H1 (cell line): ENCODE data around the gene ITGA6. TPM values are rescaled to one million over a fixed set of nuclear protein-coding genes. Genes with fewer than 3 reads are reported as not detected.

Source experiments
- CTCF ChIA-PET: fragments of 300-600 bp; sonication (Branson Sonifier 250); formaldehyde crosslinking; loops from one replicate; lab custom pipeline; 2021; ENCODE audit not compliant: partially characterized antibody; lab: Charles Lee
- POLR2A ChIA-PET: fragments of 300-600 bp; sonication (Branson Sonifier 250); formaldehyde crosslinking; loops from one replicate; lab custom pipeline; 2021; ENCODE audit warnings: inconsistent platforms; ENCODE audit not compliant: partially characterized antibody; lab: Charles Lee
- DNase-seq, 2 experiments: peaks; one replicate each; pipeline versions ENCODE4 v3.0.0 to v3.0.0-alpha.2; 2010 to 2022; ENCODE audit warnings: low spot score in 2 of 2, low read depth in 1 of 2, mixed read lengths in 1 of 2
- FAIRE-seq: peaks from 2 replicates; lab custom pipeline; 2011; peaks lifted over from hg19 to GRCh38; lab: Jason Lieb, UNC
- H2AFZ ChIP-seq: 2 replicates; pipeline ENCODE4 v1.8.1; 2012; ENCODE audit warnings: low read length, inconsistent platforms
- H2AK5ac ChIP-seq: 2 replicates; pipeline ENCODE4 v1.6.1; 2013; ENCODE audit warnings: low read depth, low read length
- H2BK120ac ChIP-seq: replicated peaks from 2 replicates; pipeline ENCODE3; 2013; ENCODE audit warnings: low read depth, low read length, inconsistent platforms
- H2BK12ac ChIP-seq: 2 replicates; pipeline ENCODE4 v1.6.1; 2013; ENCODE audit warnings: low read depth, low read length
- H2BK15ac ChIP-seq: 2 replicates; pipeline ENCODE4 v1.6.1; 2013; ENCODE audit warnings: low read length
- H2BK20ac ChIP-seq: 2 replicates; pipeline ENCODE4 v1.6.1; 2013; ENCODE audit warnings: low read length
- H2BK5ac ChIP-seq: 2 replicates; pipeline ENCODE4 v1.6.1; 2013; ENCODE audit warnings: low read depth, low read length
- H3K14ac ChIP-seq: 2 replicates; pipeline ENCODE4 v1.6.1; 2013; ENCODE audit warnings: inconsistent platforms; ENCODE audit not compliant: insufficient read length
- H3K18ac ChIP-seq: 2 replicates; pipeline ENCODE4 v1.6.1; 2013; ENCODE audit warnings: low read length; ENCODE audit errors: extremely low read depth
- H3K23ac ChIP-seq: 2 replicates; pipeline ENCODE4 v1.6.1; 2013; ENCODE audit warnings: inconsistent platforms; ENCODE audit not compliant: insufficient read length
- H3K23me2 ChIP-seq: 2 replicates; pipeline ENCODE4 v1.6.1; 2013; ENCODE audit warnings: low read depth, low read length
- H3K27ac ChIP-seq: 2 replicates; pipeline ENCODE4 v1.6.1; 2011; ENCODE audit warnings: low read depth, low read length, inconsistent platforms
- H3K27me3 ChIP-seq, 4 experiments: replicated peaks in 1 of 4; 1 replicate in 1 of 4; 2 replicates in 3 of 4; pipeline versions ENCODE4 v1.6.1 to v1.8.1; 2011 to 2013; ENCODE audit warnings: low read length in 3 of 4, mild to moderate bottlenecking in 3 of 4, inconsistent platforms in 2 of 4, mixed read lengths in 2 of 4, moderate library complexity in 1 of 4; ENCODE audit not compliant: control insufficient read depth in 3 of 4, insufficient read depth in 3 of 4; ENCODE audit errors: extremely low read depth in 1 of 4
- H3K36me3 ChIP-seq, 4 experiments: 2 replicates each; pipeline versions ENCODE4 v1.6.1 to v1.8.1; 2011 to 2013; ENCODE audit warnings: mild to moderate bottlenecking in 4 of 4, low read length in 3 of 4, moderate library complexity in 2 of 4, control low read depth in 1 of 4, inconsistent platforms in 1 of 4; ENCODE audit not compliant: insufficient read depth in 4 of 4, control insufficient read depth in 2 of 4
- H3K4ac ChIP-seq: replicated peaks from 2 replicates; pipeline ENCODE3; 2013; ENCODE audit warnings: low read length, low read depth, mixed read lengths, inconsistent platforms; ENCODE audit not compliant: insufficient read length
- H3K4me1 ChIP-seq, 4 experiments: replicated peaks in 1 of 4; 1 replicate in 1 of 4; 2 replicates in 3 of 4; pipeline versions ENCODE4 v1.6.1 to v1.8.1; 2011 to 2013; ENCODE audit warnings: low read length in 3 of 4, inconsistent platforms in 2 of 4, mixed read lengths in 1 of 4; ENCODE audit not compliant: insufficient read depth in 4 of 4, control insufficient read depth in 3 of 4
- H3K4me2 ChIP-seq, 2 experiments: 2 replicates each; pipeline versions ENCODE4 v1.6.1 to v1.8.1; 2011 to 2013; ENCODE audit warnings: low read depth in 2 of 2, low read length in 2 of 2, control low read depth in 1 of 2, inconsistent platforms in 1 of 2, mild to moderate bottlenecking in 1 of 2; ENCODE audit not compliant: insufficient read depth in 1 of 2
- H3K4me3 ChIP-seq, 4 experiments: fragments of 200-600, 300-600 bp in 1 of 4; sonication (generic), shearing (Covaris generic), sonication (Bioruptor Twin) in 1 of 4; 2 replicates each; pipeline versions ENCODE4 v1.5.1 to v1.8.1; 2011 to 2016; ENCODE audit warnings: low read length in 4 of 4, low read depth in 3 of 4, control low read depth in 2 of 4, inconsistent platforms in 2 of 4, mild to moderate bottlenecking in 2 of 4, mixed read lengths in 1 of 4, moderate library complexity in 1 of 4; ENCODE audit not compliant: insufficient read depth in 2 of 4; ENCODE audit errors: extremely low read depth in 1 of 4
- H3K56ac ChIP-seq: replicated peaks from 2 replicates; pipeline ENCODE3; 2013; ENCODE audit warnings: low read depth, mild to moderate bottlenecking, mixed read lengths, low read length, inconsistent platforms; ENCODE audit not compliant: insufficient read length
- H3K79me1 ChIP-seq: 2 replicates; pipeline ENCODE4 v1.6.1; 2013; ENCODE audit warnings: low read depth, low read length, control low read depth
- H3K79me2 ChIP-seq, 2 experiments: 2 replicates each; pipeline versions ENCODE4 v1.6.1 to v1.8.1; 2012 to 2013; ENCODE audit warnings: low read length in 2 of 2, mild to moderate bottlenecking in 2 of 2, inconsistent platforms in 1 of 2; ENCODE audit not compliant: insufficient read depth in 2 of 2, control insufficient read depth in 1 of 2
- H3K9ac ChIP-seq, 4 experiments: replicated peaks in 1 of 4; 1 replicate in 1 of 4; 2 replicates in 3 of 4; pipeline versions ENCODE4 v1.6.1 to v1.8.1; 2011 to 2013; ENCODE audit warnings: low read depth in 3 of 4, low read length in 3 of 4, control low read depth in 2 of 4, mild to moderate bottlenecking in 2 of 4, moderate library complexity in 2 of 4, inconsistent platforms in 1 of 4; ENCODE audit errors: extremely low read depth in 1 of 4
- H3K9me3 ChIP-seq, 2 experiments: 2 replicates each; pipeline versions ENCODE4 v1.6.1 to v1.8.1; 2012 to 2013; ENCODE audit warnings: mild to moderate bottlenecking in 2 of 2, moderate library complexity in 2 of 2, control low read depth in 1 of 2, inconsistent platforms in 1 of 2, low read depth in 1 of 2, low read length in 1 of 2, mixed read lengths in 1 of 2; ENCODE audit not compliant: insufficient read depth in 2 of 2
- H4K20me1 ChIP-seq, 2 experiments: replicated peaks in 1 of 2; 2 replicates each; pipeline versions ENCODE3 to v1.8.1; 2011 to 2013; ENCODE audit warnings: inconsistent platforms in 2 of 2, low read length in 2 of 2, mild to moderate bottlenecking in 1 of 2; ENCODE audit not compliant: insufficient read depth in 2 of 2, control insufficient read depth in 1 of 2
- H4K5ac ChIP-seq: 2 replicates; pipeline ENCODE4 v1.6.1; 2013; ENCODE audit warnings: low read length, low read depth, mixed read lengths, inconsistent platforms; ENCODE audit not compliant: insufficient read length
- H4K8ac ChIP-seq: 2 replicates; pipeline ENCODE4 v1.8.0; 2013; ENCODE audit warnings: mild to moderate bottlenecking, moderate library complexity, low read length, inconsistent platforms; ENCODE audit not compliant: insufficient read depth; ENCODE audit errors: extremely low read depth
- H4K91ac ChIP-seq: replicated peaks from 2 replicates; pipeline ENCODE3; 2013; ENCODE audit warnings: low read length, mixed read lengths, inconsistent platforms; ENCODE audit not compliant: insufficient read length
- MAFK ChIP-seq: IDR thresholded peaks from 2 replicates; pipeline ENCODE4 v1.6.1; 2012; ENCODE audit warnings: low read depth, mild to moderate bottlenecking, improper control_type of control experiment, low read length
- RAD21 ChIP-seq, 2 experiments: IDR thresholded peaks in 1 of 2; conservative IDR thresholded peaks in 1 of 2; 2 replicates each; pipeline ENCODE4 v1.6.1; 2011; ENCODE audit warnings: low read depth in 2 of 2, low read length in 2 of 2, improper control_type of control experiment in 1 of 2, inconsistent platforms in 1 of 2, mild to moderate bottlenecking in 1 of 2, moderate library complexity in 1 of 2
- RBBP5 ChIP-seq: IDR thresholded peaks from 2 replicates; pipeline ENCODE4 v1.7.1; 2012; ENCODE audit warnings: low read depth, mild to moderate bottlenecking, inconsistent platforms, low read length, moderate library complexity, borderline replicate concordance
- RNF2 ChIP-seq: fragments of 200-900, 300-1000 bp; sonication (generic); IDR thresholded peaks from 2 replicates; pipeline ENCODE4 v1.7.1; 2016; ENCODE audit warnings: borderline replicate concordance, low read depth, mild to moderate bottlenecking, antibody characterized with exemption, low read length; ENCODE audit not compliant: poor library complexity, severe bottlenecking; ENCODE audit errors: missing control alignments
- SUZ12 ChIP-seq: fragments of 200-600 bp; sonication (generic); IDR thresholded peaks from 2 replicates; pipeline ENCODE4 v1.6.1; 2012; ENCODE audit warnings: mild to moderate bottlenecking, inconsistent platforms, low read length, moderate library complexity, mixed read lengths
- WGBS, 2 experiments: shearing (Covaris generic) in 1 of 2; methylation state at CpG; one replicate each; pipeline versions ENCODE4 v1.1.6 to v1.1.7; 2013 to 2015; ENCODE audit warnings: low lambda C conversion rate in 2 of 2, mixed read lengths in 2 of 2, inconsistent platforms in 1 of 2, low coverage in 1 of 2, missing lambda C conversion rate in 1 of 2; ENCODE audit not compliant: insufficient replicate concordance in 2 of 2, insufficient coverage in 1 of 2, insufficient read length in 1 of 2; ENCODE audit errors: extremely low coverage in 1 of 2, missing lambda C conversion rate in 1 of 2; 5-methylcytosine and 5-hydroxymethylcytosine counted together
- polyA plus RNA-seq, 7 experiments: library from polyadenylated mRNA; depleted of rRNA in 3 of 7; stranded (reverse) in 5 of 7; unstranded in 2 of 7; fragments of >200 nt in 5 of 7; fragments of 200-250 nt in 2 of 7; gene quantifications; 1 replicate in 5 of 7; 2 replicates in 1 of 7; 4 replicates in 1 of 7; pipeline versions ENCODE4 v1.2.1 to v1.2.3, GENCODE V29; 2011 to 2013; ENCODE audit warnings: missing spikeins in 2 of 7, mixed read lengths in 2 of 7
- total RNA-seq: library from RNA; stranded (reverse); fragmentation: NEBNext Ultra II Directional; extraction: Animal tissue kit (Norgen Biotek cat#: 25700); gene quantifications from 2 replicates; pipeline ENCODE4 v1.2.1, GENCODE V29; 2021

The ITGA6 gene
- total and polyA plus RNA-seq, 2 of the 8 experiments (the other 6 are each of a cell fraction or from before 2014, with no cell fraction given), result 26.9 to 118 TPM

- CTCF ChIA-PET, result interaction anchor here (32.4 to 36.1 kb wide), 2 partner anchors 4 to 12 kb away, joined by 634 read pairs; partner anchors contain the start of gene ITGA6
- WGBS, 2 experiments, result 91% methylated on average over 6 of the region's 8 CpGs; no CpG with 5 or more reads in 1 of the 2 experiments
- Histone ChIP-seq H3K9ac (no peak overlapping the region), H3K79me1 (peaks cover 11% of the 10 kb centered on the region; the same call in 1 of the 2 replicates), H3K4me2 (no peak overlapping the region), H3K79me2 (peaks cover 5 to 89% of the 10 kb centered on the region in 2 experiments), H4K8ac (no peak overlapping the region), H3K14ac (no peak overlapping the region), H3K4me3 (no peak overlapping the region), H2BK20ac (no peak overlapping the region), H3K27me3 (no peaks in the 10 kb centered on the region), H3K23me2 (no peaks in the 10 kb centered on the region; the same call in 1 of the 2 replicates), H2BK12ac (peak overlapping the region; percentile 75; the same call in 1 of the 2 replicates), H3K36me3 (no peaks in the 10 kb centered on the region), H3K56ac (no peak overlapping the region), H3K4me1 (peaks cover 5 to 29% (median 19%) of the 10 kb centered on the region in 4 experiments), H2BK15ac (0 out of 2 replicates have a peak overlapping the region, but pooled peaks have one; percentile 50), H2BK5ac (peak overlapping the region; percentile 73; the same call in 1 of the 2 replicates), H4K5ac (no peak overlapping the region), H3K4ac (no peak overlapping the region), H2BK120ac (no peak overlapping the region), H3K23ac (no peak overlapping the region), H3K9me3 (no peaks in the 10 kb centered on the region), H3K27ac (no peak overlapping the region; the same call in 1 of the 2 replicates), H2AFZ (no peak overlapping the region), H4K20me1 (peaks cover 0 to 7% of the 10 kb centered on the region in 2 experiments), H2AK5ac (0 out of 2 replicates have a peak overlapping the region, but pooled peaks have one; percentile 71), H3K18ac (peak overlapping the region; percentile 57), H4K91ac (no peak overlapping the region)
- no peak for DNase-seq
- FAIRE-seq, result no peak
- POLR2A ChIA-PET, result interaction anchor here (1.1 to 1.8 kb wide), 2 partner anchors 9 to 22 kb away, joined by 3 to 6 read pairs; partner anchors contain the start of gene ITGA6
- TF ChIP-seq RBBP5 (no peak), RNF2 (no peak), RAD21 (IDR thresholded peaks at IDR 0.05 in 1 of 2, conservative IDR thresholded peaks at IDR 0.05 in 1 of 2; ENCODE audit: low read depth in 2 of 2, low read length in 2 of 2) (no peak), MAFK (no peak), SUZ12 (no peak)
These were observed 22.6 kb downstream of the ITGA6 start for GRCh38 chr2:172449911-172450550.
